HG03469 (cell line): ENCODE results near the gene PPM1B.
"Not testable (repeated sequence)": the region's sequence is repeated elsewhere in the genome, so short reads cannot be mapped to it uniquely, and the experiment has no call there.

ENCODE experiments used
- ATAC-seq: cut with Tn5 transposase; IDR thresholded peaks from one replicate; pipeline ENCODE4 v1.9.1; 2021; ENCODE audit warnings: mild to moderate bottlenecking, moderate library complexity, moderate number of reproducible peaks; ENCODE audit not compliant: unreplicated experiment

PPM1B gene

GRCh38 chr2:44195714-44196113 lies 27.0 kb downstream of the PPM1B start:
- no peak for ATAC-seq

- ATAC-seq = no peak
These were observed 29.1 kb downstream of the PPM1B start for GRCh38 chr2:44197816-44198215.

GRCh38 chr2:44200011-44200410 lies 31.3 kb downstream of the PPM1B start:
- no peak for ATAC-seq

- ATAC-seq = no peak
These were observed 32.1 kb downstream of the PPM1B start for GRCh38 chr2:44200759-44201158.

GRCh38 chr2:44201648-44202165 lies 33.0 kb downstream of the PPM1B start:
- ATAC-seq = no peak

- no peak for ATAC-seq
These were observed 34.9 kb downstream of the PPM1B start for GRCh38 chr2:44203542-44203941.

GRCh38 chr2:44205169-44205568 lies 36.5 kb downstream of the PPM1B start:
- ATAC-seq = no peak

GRCh38 chr2:44207102-44207501 lies 38.4 kb downstream of the PPM1B start:
- ATAC-seq = no peak

- not testable (repeated sequence) for ATAC-seq
These were observed 39.0 kb downstream of the PPM1B start for GRCh38 chr2:44207648-44208047.

- no peak for ATAC-seq
These were observed 41.7 kb downstream of the PPM1B start for GRCh38 chr2:44210362-44210761.

- ATAC-seq = no peak
These were observed 42.5 kb downstream of the PPM1B start for GRCh38 chr2:44211183-44211582.

GRCh38 chr2:44212302-44212701 lies 43.6 kb downstream of the PPM1B start:
- no peak for ATAC-seq

- ATAC-seq = no peak
These were observed 47.2 kb downstream of the PPM1B start for GRCh38 chr2:44215827-44216226.

- no peak for ATAC-seq
These were observed 50.1 kb downstream of the PPM1B start for GRCh38 chr2:44218771-44219170.

GRCh38 chr2:44226753-44227152 lies 58.1 kb downstream of the PPM1B start:
- ATAC-seq = no peak

GRCh38 chr2:44230378-44230777 lies 61.7 kb downstream of the PPM1B start:
- ATAC-seq = no peak

- no peak for ATAC-seq
These were observed 64.9 kb downstream of the PPM1B start for GRCh38 chr2:44233450-44234128.

GRCh38 chr2:44237221-44237620 lies 68.5 kb downstream of the PPM1B start:
- peak; percentile 40 for ATAC-seq

- ATAC-seq = no peak
These were observed 74.2 kb downstream of the PPM1B start for GRCh38 chr2:44242904-44243303.

GRCh38 chr2:44244135-44244871 lies 75.6 kb downstream of the PPM1B start:
- ATAC-seq = no peak

GRCh38 chr2:44245083-44245861 lies 76.6 kb downstream of the PPM1B start:
- ATAC-seq = no peak
